Measurements from ENCODE around the gene CLDN14.
"Not testable (repeated sequence)": the region's sequence is repeated elsewhere in the genome, so short reads cannot be mapped to it uniquely, and the experiment has no call there.

The CLDN14 gene

GRCh38 chr21:36501589-36501892 lies 21.6 kb upstream of the CLDN14 start:
- no peak for DNase-seq (ENCODE audit: low read depth in 2 of 2)

DNA sequence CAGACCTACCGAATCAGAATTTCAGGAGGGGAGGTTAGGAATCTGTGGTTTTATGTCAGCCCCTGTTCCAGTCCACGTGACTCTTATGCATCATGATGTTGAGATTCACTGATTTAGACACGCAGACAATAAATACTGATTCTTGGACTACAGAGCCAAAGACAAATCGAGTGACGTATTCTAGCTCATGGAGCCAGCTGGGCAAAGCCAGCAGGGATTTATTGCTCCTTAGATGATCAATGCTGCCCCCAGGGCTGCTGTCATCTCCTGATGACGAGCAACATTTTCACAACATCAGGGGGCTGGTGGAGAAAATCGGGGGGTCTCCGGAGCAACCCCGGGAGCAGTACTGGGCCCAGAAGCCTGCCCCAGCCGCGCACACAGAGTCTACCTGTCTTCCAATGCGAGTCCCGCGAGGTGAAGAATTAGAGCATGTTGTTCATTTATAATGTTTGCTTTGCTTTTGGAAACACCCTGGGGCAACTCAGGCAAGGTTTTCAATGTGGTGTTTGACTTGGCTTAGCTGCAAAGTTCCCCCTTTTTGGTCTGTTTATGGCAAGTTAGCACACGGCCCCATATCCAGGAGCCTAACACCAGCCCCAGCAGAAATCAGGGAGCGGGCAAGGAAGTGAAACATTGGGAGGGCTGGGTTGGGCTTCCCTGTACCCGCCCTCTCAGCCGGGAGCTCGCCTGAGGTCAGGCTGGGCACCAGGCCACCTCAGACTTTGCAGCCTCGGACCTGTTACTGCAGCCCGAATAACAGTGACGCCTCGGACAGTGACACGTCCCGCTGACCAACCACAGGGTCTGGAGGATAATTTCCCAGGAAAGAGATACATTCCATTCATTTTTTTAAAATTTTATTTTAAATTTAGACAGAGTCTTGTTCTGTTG lies 19.9 kb upstream of the CLDN14 start:
- no peak for DNase-seq (ENCODE audit: low read depth in 2 of 2)

DNA sequence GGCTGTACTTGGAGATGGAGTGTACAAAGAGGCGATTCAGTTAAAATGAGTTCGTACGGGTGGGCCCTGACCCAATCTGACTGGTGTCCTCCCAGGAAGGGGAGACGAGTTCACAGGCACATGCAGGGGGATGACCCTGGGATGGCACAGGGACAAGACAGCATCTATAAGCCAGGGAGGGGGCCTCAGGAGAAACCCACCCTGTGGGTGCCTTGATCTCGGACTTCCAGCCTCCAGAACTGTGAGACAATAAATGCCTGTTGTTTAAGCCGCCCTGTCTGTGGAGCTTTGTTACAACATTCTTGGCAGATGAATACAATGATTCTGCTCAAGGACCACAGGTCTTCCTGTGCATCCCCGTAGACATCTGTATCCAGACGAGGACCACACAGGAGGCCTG lies 14.6 kb upstream of the CLDN14 start:
- no peak for DNase-seq (ENCODE audit: low read depth in 2 of 2)

DNA sequence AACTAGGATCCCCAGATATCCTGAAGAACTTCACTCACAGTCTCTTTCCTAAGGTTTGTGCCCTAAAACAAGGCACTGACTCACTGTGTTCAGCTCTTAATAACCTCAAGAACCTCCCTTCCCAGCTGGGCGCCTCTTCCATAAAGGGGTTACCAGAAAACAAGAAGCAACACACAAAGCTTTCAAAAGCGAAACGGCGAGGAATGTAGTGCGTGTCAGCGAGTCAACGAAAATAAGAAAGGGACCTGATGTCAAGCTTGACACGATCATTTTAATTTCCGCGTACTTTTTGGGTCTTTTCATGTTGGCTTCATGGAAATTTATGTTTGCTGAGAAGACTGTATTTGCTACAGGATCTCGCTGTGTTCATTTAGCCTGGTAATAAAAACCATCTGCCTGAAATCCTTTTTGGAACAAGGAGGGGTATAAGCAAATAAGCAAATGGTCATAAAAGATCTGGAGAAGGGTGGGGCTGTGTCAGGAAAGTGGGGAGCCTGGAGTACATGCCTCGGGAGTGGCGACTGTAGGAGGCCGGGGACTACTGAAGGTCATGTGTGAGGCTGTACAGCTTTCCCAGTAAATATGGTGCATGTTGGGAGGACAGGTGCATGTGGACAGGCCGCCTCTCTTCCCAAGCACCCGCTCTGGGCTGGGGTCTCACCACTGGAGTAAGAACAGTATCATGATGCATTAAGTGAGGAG lies 11.4 kb upstream of the CLDN14 start:
- no peak for DNase-seq (ENCODE audit: low read depth in 2 of 2)

GRCh38 chr21:36489776-36490165 lies 9.8 kb upstream of the CLDN14 start:
- no peak for DNase-seq (ENCODE audit: low read depth in 2 of 2)

- DNase-seq (ENCODE audit: low read depth in 2 of 2), result no peak
Measured at GRCh38 chr21:36489103-36489775, 9.3 kb upstream of the CLDN14 start.

GRCh38 chr21:36487641-36488307 lies 7.9 kb upstream of the CLDN14 start:
- no peak for DNase-seq (ENCODE audit: low read depth in 2 of 2)

- DNase-seq (ENCODE audit: low read depth in 2 of 2), result no peak
Measured at GRCh38 chr21:36486246-36486645, 6.3 kb upstream of the CLDN14 start.

DNA sequence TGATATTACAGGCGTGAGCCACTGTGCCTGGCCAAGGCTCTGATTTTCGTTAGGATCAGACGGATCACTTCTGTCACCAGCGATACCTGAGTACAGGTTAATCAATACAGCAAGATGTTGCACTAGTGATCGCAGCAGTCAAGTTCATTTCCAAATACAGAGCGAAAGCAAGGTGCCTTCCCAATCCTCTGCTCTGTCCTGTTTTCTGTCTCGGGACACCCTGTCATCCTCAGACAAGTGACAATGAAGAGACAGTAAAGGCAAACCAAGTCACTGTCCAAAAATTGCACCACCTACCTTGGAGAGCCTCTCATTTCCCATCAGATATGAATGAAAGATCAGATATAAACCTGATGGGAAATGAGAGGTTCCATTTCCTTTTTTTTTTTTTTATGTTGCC lies 5.6 kb upstream of the CLDN14 start:
- DNase-seq (ENCODE audit: low read depth in 2 of 2), result no peak

- no peak for DNase-seq (ENCODE audit: low read depth in 2 of 2)
Measured at GRCh38 chr21:36483095-36483494, 3.2 kb upstream of the CLDN14 start.

DNA sequence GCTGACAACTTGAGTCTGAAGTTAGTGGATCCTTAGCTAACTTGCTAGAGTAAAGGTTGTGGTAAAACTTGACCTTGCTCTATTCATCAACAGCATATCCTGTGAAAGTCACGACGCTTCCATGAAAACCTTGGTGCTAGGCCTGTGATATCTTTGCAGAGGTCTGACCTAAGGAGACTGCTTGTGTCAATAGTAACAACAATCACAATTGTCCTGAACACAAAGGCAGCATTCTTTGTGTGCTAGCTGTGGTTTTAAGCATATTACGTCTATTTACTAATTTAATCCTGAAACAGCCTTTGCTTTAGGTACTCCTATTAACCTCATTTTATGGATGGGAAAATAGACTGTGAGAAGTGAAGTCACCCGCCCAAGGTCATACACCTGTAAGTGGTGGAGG lies 2.8 kb upstream of the CLDN14 start:
- no peak for DNase-seq (ENCODE audit: low read depth in 2 of 2)

- no peak for DNase-seq (ENCODE audit: low read depth in 2 of 2)
Measured at GRCh38 chr21:36482181-36482580, 2.3 kb upstream of the CLDN14 start.

- no peak for DNase-seq (ENCODE audit: low read depth in 2 of 2)
Measured at GRCh38 chr21:36481639-36482038, 1.7 kb upstream of the CLDN14 start.

- no peak for DNase-seq (ENCODE audit: low read depth in 2 of 2)
Measured at GRCh38 chr21:36480618-36481017, 696 bp upstream of the CLDN14 start.

DNA sequence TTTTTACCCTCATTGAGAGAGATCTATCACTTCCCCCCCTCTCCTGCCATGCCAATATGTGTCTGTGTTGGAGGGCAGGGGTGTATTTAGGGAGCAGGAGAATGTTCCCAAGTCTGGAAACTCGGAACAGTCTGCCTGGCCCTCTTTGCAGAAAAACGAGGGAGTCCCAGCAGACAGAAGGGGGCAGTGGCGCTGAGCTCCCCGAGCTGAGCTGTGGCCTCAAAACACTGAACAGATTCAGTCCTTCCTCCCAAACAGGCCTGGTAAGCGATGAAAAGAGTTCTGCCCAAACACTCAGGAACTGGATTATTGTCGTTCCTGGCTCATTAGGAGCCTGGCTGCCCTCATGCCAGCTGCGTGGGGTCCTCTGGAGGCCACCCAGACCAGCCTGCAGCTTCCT lies 981 bp downstream of the CLDN14 start:
- DNase-seq (ENCODE audit: low read depth in 2 of 2), result no peak

- no peak for DNase-seq (ENCODE audit: low read depth in 2 of 2)
Measured at GRCh38 chr21:36478207-36478701, 1.7 kb downstream of the CLDN14 start.

GRCh38 chr21:36477559-36477958 lies 2.4 kb downstream of the CLDN14 start:
- no peak for DNase-seq (ENCODE audit: low read depth in 2 of 2)

- DNase-seq (ENCODE audit: low read depth in 2 of 2), result no peak
Measured at GRCh38 chr21:36477001-36477400, 2.9 kb downstream of the CLDN14 start.

GRCh38 chr21:36476541-36476940 lies 3.4 kb downstream of the CLDN14 start:
- DNase-seq (ENCODE audit: low read depth in 2 of 2), result not testable (repeated sequence)

GRCh38 chr21:36474591-36474990 lies 5.3 kb downstream of the CLDN14 start:
- DNase-seq (ENCODE audit: low read depth in 2 of 2), result no peak

DNA sequence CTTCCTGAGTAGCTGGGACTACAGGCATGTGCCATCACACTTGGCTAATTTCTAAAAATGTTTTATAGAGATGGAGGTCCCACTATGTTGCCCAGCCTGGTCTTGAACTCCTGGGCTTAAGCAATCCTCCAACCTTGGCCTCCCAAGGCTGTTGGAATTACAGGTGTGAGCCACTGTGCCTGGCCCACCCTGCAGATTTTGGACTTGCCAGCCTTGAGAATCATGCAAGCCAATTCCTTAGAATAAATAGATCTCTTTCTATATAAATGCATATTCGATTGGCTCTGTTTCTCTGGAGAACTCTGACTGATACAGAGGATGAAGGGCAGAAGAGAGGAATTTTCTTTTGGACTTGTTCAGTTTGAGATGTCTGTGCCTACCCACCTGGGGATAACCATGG lies 6.7 kb downstream of the CLDN14 start:
- DNase-seq (ENCODE audit: low read depth in 2 of 2), result no peak

GRCh38 chr21:36472377-36472776 lies 7.5 kb downstream of the CLDN14 start:
- DNase-seq (ENCODE audit: low read depth in 2 of 2), result no peak
